ENCODE measurements around the gene ATP10D. TPM values are rescaled to one million over a fixed set of nuclear protein-coding genes. Genes with fewer than 3 reads are reported as not detected.
A peak's percentile ranks its signal among the peaks of the same experiment; 100 is the strongest.

Gene ATP10D
- total and polyA plus RNA-seq, 11 donors: 2.2 to 22.1 (median 7.8) TPM

- Histone ChIP-seq H3K27me3 (no peaks in the 10 kb centered on the region), H3K4me1 (peaks cover 0 to 30% (median 4%) of the 10 kb centered on the region in 12 donors), H3K4me3 (peak overlapping the region; percentile 64 to 92 (median 77)), H3K36me3 (peaks cover 0 to 21% (median 7%) of the 10 kb centered on the region in 9 donors), H3K27ac (peak overlapping the region; percentile 29 to 92 (median 86)), H3K9me3 (no peaks in the 10 kb centered on the region)
- intact Hi-C loops (cut with DNase I): loop anchor here in 8 of 10 donors (1.0 to 10.0 kb wide), 6 partner anchors 22 to 104 kb away; partner anchors contain the start of gene ATP10D (in 4 of the 8)
- ATAC-seq (peak in 3 of 4 donors; percentile 2 to 7 (median 2)), DNase-seq (no peak)
- WGBS, 4 donors: 8 to 12% (median 10%) methylated on average over 6 of the region's 6 CpGs
- TF ChIP-seq CTCF (IDR thresholded peaks at IDR 0.05) (no peak), POLR2A (IDR thresholded peaks at IDR 0.05) (no peak)
Observed at GRCh38 chr4:47462799-47463234, 22.3 kb upstream of the ATP10D start.

- H3K27me3 ChIP-seq: no peaks in the 10 kb centered on the region
- DNase-seq (peak; percentile 95 to 99 (median 98)), ATAC-seq (peak; percentile 97 to 99 (median 99))
- TF ChIP-seq CTCF (IDR thresholded peaks at IDR 0.05) (peak in 9 of 12 donors; percentile 13 to 61 (median 32)), POLR2A (IDR thresholded peaks at IDR 0.05) (peak in 1 of 2 donors; percentile 82)
- intact Hi-C loops (cut with DNase I): loop anchor here in 8 of 10 donors (1.0 to 10.0 kb wide), 6 partner anchors 21 to 104 kb away; partner anchors contain the start of gene ATP10D (in 4 of the 8)
- peak within 1 kb of the TSS; percentile 29 to 92 (median 86) for H3K27ac ChIP-seq
- WGBS, 4 donors: 0 to 1% (median 1%) methylated on average over 31 to 51 of the region's 51 CpGs
- H3K4me3 ChIP-seq: peak within 1 kb of the TSS; percentile 64 to 92 (median 77)
- peaks cover 0 to 30% (median 4%) of the 10 kb centered on the region in 12 donors for H3K4me1 ChIP-seq
- no peaks in the 10 kb centered on the region for H3K9me3 ChIP-seq
- H3K36me3 ChIP-seq: peaks cover 0 to 17% (median 7%) of the 10 kb centered on the region in 9 donors
Observed at GRCh38 chr4:47463235-47463956, 21.7 kb upstream of the ATP10D start, which contains the start of gene COMMD8. COMMD8 (minus strand) TSS chr4:47463702; CDS start chr4:47463651, 51 bp downstream.

- intact Hi-C loops (cut with DNase I): loop anchor here in 2 of 10 donors (10.0 kb wide), 1 partner anchor 100 kb away; no protein-coding TSS in a partner anchor
- TF ChIP-seq CTCF (IDR thresholded peaks at IDR 0.05) (no peak), POLR2A (IDR thresholded peaks at IDR 0.05) (no peak)
- H3K27me3 ChIP-seq: no peaks in the 10 kb centered on the region
- no peak overlapping the region for H3K4me3 ChIP-seq
- no peaks in the 10 kb centered on the region for H3K9me3 ChIP-seq
- no peak overlapping the region for H3K27ac ChIP-seq
- 78 to 95% (median 86%) methylated on average over 2 of the region's 2 CpGs for WGBS, 4 donors
- DNase-seq (no peak), ATAC-seq (no peak)
- H3K4me1 ChIP-seq: peaks cover 0 to 30% (median 4%) of the 10 kb centered on the region in 12 donors
- peaks cover 0 to 2% (median 0%) of the 10 kb centered on the region in 9 donors for H3K36me3 ChIP-seq
Observed at GRCh38 chr4:47465004-47465403, 20.1 kb upstream of the ATP10D start.

All from heart left ventricle (tissue), 16 donors.